Mammary epithelial cell (primary cell): ENCODE results near the gene SPPL2B.

Experiments
- CTCF ChIP-seq, 2 donors: IDR thresholded peaks in 1 of 2; conservative IDR thresholded peaks in 1 of 2; 2 replicates each; pipeline ENCODE4 v1.5.1; 2011 to 2012; ENCODE audit warnings: inconsistent platforms in 2 of 2, low read length in 2 of 2, mild to moderate bottlenecking in 2 of 2, control low read depth in 1 of 2, low read depth in 1 of 2; ENCODE audit not compliant: insufficient read depth in 1 of 2; ENCODE audit errors: extremely low read depth in 1 of 2
- EZH2 ChIP-seq: IDR thresholded peaks from 2 replicates; pipeline ENCODE4 v1.6.1; 2012; ENCODE audit warnings: low read length, inconsistent platforms, borderline replicate concordance

DNA sequence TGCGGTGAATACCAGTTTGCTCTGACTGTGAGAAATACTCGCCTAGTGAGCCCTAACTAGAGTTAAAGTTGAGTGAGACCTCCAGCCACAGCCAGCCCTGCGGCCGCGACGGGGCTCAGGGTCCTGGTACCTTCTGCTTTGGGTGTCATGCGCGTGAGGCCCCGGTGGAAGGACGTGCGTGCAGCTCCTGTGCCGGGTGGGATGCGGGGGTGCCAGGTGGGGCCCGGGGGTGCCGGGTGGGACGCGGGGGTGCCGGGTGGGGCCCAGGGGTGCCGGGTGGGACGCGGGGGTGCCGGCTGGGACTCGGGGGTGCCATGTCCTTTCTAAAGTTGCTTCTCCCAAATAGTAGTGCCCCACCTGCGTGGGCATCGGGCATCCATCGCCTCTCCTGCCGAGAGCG lies 23.1 kb downstream of the SPPL2B start:
- TF ChIP-seq CTCF (conservative IDR thresholded peaks at IDR 0.05 in 1 of 2, IDR thresholded peaks at IDR 0.05 in 1 of 2; ENCODE audit: extremely low read depth in 1 of 2, insufficient read depth in 1 of 2, low read depth in 1 of 2, low read length in 2 of 2) = no peak
- no peak for TF ChIP-seq EZH2
